GM18861 (cell line): Measurements from ENCODE around the gene RALGPS1.

Experiments used
- ATAC-seq: cut with Tn5 transposase; IDR thresholded peaks from one replicate; pipeline ENCODE4 v1.9.1; 2021; ENCODE audit not compliant: unreplicated experiment

Gene RALGPS1

GRCh38 chr9:126904586-126904985, 10.0 kb upstream of the RALGPS1 start:
- no peak for ATAC-seq

- no peak for ATAC-seq
Observed at GRCh38 chr9:126906091-126906490, 8.5 kb upstream of the RALGPS1 start.

- ATAC-seq, result no peak
Observed at GRCh38 chr9:126907058-126907457, 7.5 kb upstream of the RALGPS1 start.

- ATAC-seq, result no peak
Observed at GRCh38 chr9:126915281-126915816, 767 bp downstream of the RALGPS1 start.

GRCh38 chr9:126915846-126916543, 1.4 kb downstream of the RALGPS1 start:
- no peak for ATAC-seq

- no peak for ATAC-seq
Observed at GRCh38 chr9:126916909-126917308, 2.3 kb downstream of the RALGPS1 start.

- ATAC-seq, result no peak
Observed at GRCh38 chr9:126919193-126919592, 4.6 kb downstream of the RALGPS1 start.

GRCh38 chr9:126925876-126926275, 11.3 kb downstream of the RALGPS1 start:
- ATAC-seq, result no peak

- ATAC-seq, result no peak
Observed at GRCh38 chr9:126926364-126926763, 11.8 kb downstream of the RALGPS1 start.

GRCh38 chr9:126927419-126927818, 12.8 kb downstream of the RALGPS1 start:
- ATAC-seq, result no peak

GRCh38 chr9:126932871-126933321, 18.3 kb downstream of the RALGPS1 start:
- no peak for ATAC-seq

- no peak for ATAC-seq
Observed at GRCh38 chr9:126933334-126933980, 18.9 kb downstream of the RALGPS1 start.

- ATAC-seq, result no peak
Observed at GRCh38 chr9:126934441-126934840, 19.9 kb downstream of the RALGPS1 start.

GRCh38 chr9:126935630-126936029, 21.0 kb downstream of the RALGPS1 start:
- no peak for ATAC-seq

GRCh38 chr9:126937444-126937843, 22.9 kb downstream of the RALGPS1 start:
- no peak for ATAC-seq

GRCh38 chr9:126938327-126938726, 23.7 kb downstream of the RALGPS1 start:
- no peak for ATAC-seq

GRCh38 chr9:126939821-126940221, 25.2 kb downstream of the RALGPS1 start:
- ATAC-seq, result no peak

- ATAC-seq, result no peak
Observed at GRCh38 chr9:126942399-126942798, 27.8 kb downstream of the RALGPS1 start.

GRCh38 chr9:126945682-126946081, 31.1 kb downstream of the RALGPS1 start:
- no peak for ATAC-seq

- ATAC-seq, result no peak
Observed at GRCh38 chr9:126947529-126947928, 32.9 kb downstream of the RALGPS1 start.

- no peak for ATAC-seq
Observed at GRCh38 chr9:126952205-126952977, 37.8 kb downstream of the RALGPS1 start.
